ENCODE results near the gene RFX5. TPM values are rescaled to one million over a fixed set of nuclear protein-coding genes. Genes with fewer than 3 reads are reported as not detected.

Gene RFX5
- total RNA-seq, 1 experiment from 2014 or later, result 72.7 TPM

- Histone ChIP-seq H4K8ac (replicated peaks; ENCODE audit: insufficient read length, low read depth, low read length) (no peak overlapping the region), H2AFZ (ENCODE audit: low read length) (no peak overlapping the region), H4K91ac (ENCODE audit: insufficient read length, low read depth, low read length) (no peak overlapping the region), H3K27ac (ENCODE audit: insufficient read length, low read depth, low read length) (no peak overlapping the region), H3K14ac (ENCODE audit: insufficient read depth, low read length) (no peak overlapping the region), H3K4ac (ENCODE audit: low read depth, low read length) (no peak overlapping the region), H4K5ac (ENCODE audit: insufficient read length, low read depth, low read length) (no peak overlapping the region), H3K4me2 (ENCODE audit: insufficient read depth, insufficient read length, low read length) (no peak overlapping the region), H2BK5ac (ENCODE audit: insufficient read length, low read length) (no peak overlapping the region), H2AK5ac (ENCODE audit: insufficient read length, low read length) (no peak overlapping the region), H2BK12ac (ENCODE audit: insufficient read length, low read depth, low read length) (no peak overlapping the region), H3K23me2 (ENCODE audit: insufficient read length, low read depth, low read length, poor library complexity, severe bottlenecking) (no peaks in the 10 kb centered on the region), H2BK120ac (ENCODE audit: low read depth, low read length, poor library complexity, severe bottlenecking) (no peak overlapping the region), H2BK15ac (ENCODE audit: low read depth, low read length) (no peak overlapping the region), H3K23ac (ENCODE audit: insufficient read length, low read depth, low read length) (no peak overlapping the region), H3K79me2 (ENCODE audit: insufficient read depth, low read length) (no peaks in the 10 kb centered on the region), H3T11ph (ENCODE audit: low read length) (no peak overlapping the region), H4K20me1 (ENCODE audit: control insufficient read depth, insufficient read depth, insufficient read length) (peaks cover 2% of the 10 kb centered on the region), H3K56ac (ENCODE audit: insufficient read length, low read depth, low read length) (no peak overlapping the region), H3K18ac (ENCODE audit: insufficient read length, low read depth, low read length) (no peak overlapping the region), H3K4me1 (ENCODE audit: insufficient read depth, low read length) (0 out of 2 replicates have a peak, but pooled peaks cover 5% of the 10 kb centered on the region), H3K79me1 (ENCODE audit: insufficient read depth, low read depth, low read length, poor library complexity, severe bottlenecking) (no peaks in the 10 kb centered on the region), H2BK20ac (ENCODE audit: low read depth, low read length, poor library complexity, severe bottlenecking) (no peak overlapping the region), H3K9ac (ENCODE audit: extremely low read depth, insufficient read length, low read length) (no peak overlapping the region), H3K27me3 (ENCODE audit: insufficient read depth, low read length) (no peaks in the 10 kb centered on the region), H3K9me3 (ENCODE audit: control insufficient read depth, low read depth, low read length) (no peaks in the 10 kb centered on the region)
- TF ChIP-seq, protein P1, sequence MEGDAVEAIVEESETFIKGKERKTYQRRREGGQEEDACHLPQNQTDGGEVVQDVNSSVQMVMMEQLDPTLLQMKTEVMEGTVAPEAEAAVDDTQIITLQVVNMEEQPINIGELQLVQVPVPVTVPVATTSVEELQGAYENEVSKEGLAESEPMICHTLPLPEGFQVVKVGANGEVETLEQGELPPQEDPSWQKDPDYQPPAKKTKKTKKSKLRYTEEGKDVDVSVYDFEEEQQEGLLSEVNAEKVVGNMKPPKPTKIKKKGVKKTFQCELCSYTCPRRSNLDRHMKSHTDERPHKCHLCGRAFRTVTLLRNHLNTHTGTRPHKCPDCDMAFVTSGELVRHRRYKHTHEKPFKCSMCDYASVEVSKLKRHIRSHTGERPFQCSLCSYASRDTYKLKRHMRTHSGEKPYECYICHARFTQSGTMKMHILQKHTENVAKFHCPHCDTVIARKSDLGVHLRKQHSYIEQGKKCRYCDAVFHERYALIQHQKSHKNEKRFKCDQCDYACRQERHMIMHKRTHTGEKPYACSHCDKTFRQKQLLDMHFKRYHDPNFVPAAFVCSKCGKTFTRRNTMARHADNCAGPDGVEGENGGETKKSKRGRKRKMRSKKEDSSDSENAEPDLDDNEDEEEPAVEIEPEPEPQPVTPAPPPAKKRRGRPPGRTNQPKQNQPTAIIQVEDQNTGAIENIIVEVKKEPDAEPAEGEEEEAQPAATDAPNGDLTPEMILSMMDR (conservative IDR thresholded peaks at IDR 0.05), result no peak
- H3K27ac Mint-ChIP-seq, result peak overlapping the region in 1 of 3 experiments; percentile 62; a peak in 1 of 7 replicates
- no peak for DNase-seq
- peaks cover 10 to 11% of the 10 kb centered on the region in 2 experiments for H3K4me1 Mint-ChIP-seq
- peaks cover 8 to 63% (median 30%) of the 10 kb centered on the region in 3 experiments for H3K36me3 Mint-ChIP-seq (ENCODE audit: insufficient read depth in 1 of 3, low read depth in 3 of 3)
- WGBS (ENCODE audit: extremely low coverage, insufficient read length, low lambda C conversion rate), result no CpG with 5 or more reads among the region's 8 CpGs
- no peaks in the 10 kb centered on the region for H3K9me3 Mint-ChIP-seq
- H3K27me3 Mint-ChIP-seq (ENCODE audit: low read depth), result no peaks in the 10 kb centered on the region
- no peak overlapping the region for H3K4me3 Mint-ChIP-seq
Measured at GRCh38 chr1:151312826-151313225, 34.2 kb downstream of the RFX5 start.

Data from H9 (cell line).